Vagina (tissue), 2 donors: ENCODE results near the gene PPP1R14C. TPM values are rescaled to one million over a fixed set of nuclear protein-coding genes. Genes with fewer than 3 reads are reported as not detected.

Source experiments
- DNase-seq, 2 donors: peaks; one replicate each; pipeline ENCODE4 v3.0.0-alpha.2; 2017; ENCODE audit errors: extremely low spot score in 2 of 2
- H3K27ac ChIP-seq: fragments of 200-600 bp; sonication (generic); one replicate; pipeline ENCODE4 v1.5.1; 2019
- H3K27me3 ChIP-seq: fragments of 200-600 bp; sonication (generic); one replicate; pipeline ENCODE4 v1.5.1; 2019
- H3K36me3 ChIP-seq, 2 donors: fragments of 200-600 bp; sonication (generic); one replicate each; pipeline ENCODE4 v1.5.1; 2017 to 2019
- H3K4me1 ChIP-seq: fragments of 200-600 bp; sonication (generic); one replicate; pipeline ENCODE4 v1.5.1; 2019
- H3K4me3 ChIP-seq, 2 donors: fragments of 200-600 bp; sonication (generic); 1 replicate in 1 of 2; 2 replicates in 1 of 2; pipeline ENCODE4 v1.5.1; 2016 to 2019
- H3K9me3 ChIP-seq: fragments of 200-600 bp; sonication (generic); one replicate; pipeline ENCODE4 v1.5.1; 2019
- CTCF ChIP-seq, 3 experiments: fragments of 450-650 bp in 2 of 3; fragments of 200-600 bp in 1 of 3; sonication (generic) in 1 of 3; IDR thresholded peaks; one replicate each; pipeline ENCODE4 v1.5.1; 2017 to 2019; ENCODE audit warnings: antibody characterized with exemption in 3 of 3, mild to moderate bottlenecking in 2 of 3, moderate library complexity in 2 of 3
- POLR2A ChIP-seq, 2 donors: fragments of 450-650 bp; IDR thresholded peaks; one replicate each; pipeline ENCODE4 v1.6.1; 2017; ENCODE audit warnings: antibody characterized with exemption in 2 of 2, mild to moderate bottlenecking in 2 of 2, moderate library complexity in 2 of 2
- POLR2AphosphoS5 ChIP-seq, 2 donors: sonication (generic); formaldehyde crosslinking; IDR thresholded peaks; one replicate each; pipeline ENCODE4 v1.9.0; 2017; ENCODE audit warnings: antibody characterized with exemption in 2 of 2, mild to moderate bottlenecking in 2 of 2, low read depth in 1 of 2; ENCODE audit not compliant: insufficient read depth in 1 of 2
- intact Hi-C: fragments of 100-400 bp; cut with DNase I; formaldehyde crosslinking; loops from one replicate; pipeline ENCODE4 v1.15.1; 2023
- total RNA-seq: library from RNA; depleted of rRNA; stranded (reverse); fragments of >200 nt; gene quantifications from one replicate; pipeline ENCODE4 v1.2.3, GENCODE V29; 2016

The PPP1R14C gene
- total RNA-seq, 1 donor from 2014 or later = 23.8 TPM

- DNase-seq = no peak
- Histone ChIP-seq H3K4me3 (no peak overlapping the region), H3K4me1 (peaks cover 5% of the 10 kb centered on the region), H3K9me3 (no peaks in the 10 kb centered on the region), H3K36me3 (no peaks in the 10 kb centered on the region), H3K27me3 (no peaks in the 10 kb centered on the region), H3K27ac (peak overlapping the region; percentile 32)
- intact Hi-C loops = no loop called here
- no peak for TF ChIP-seq POLR2A (IDR thresholded peaks at IDR 0.05)
- TF ChIP-seq POLR2AphosphoS5 (IDR thresholded peaks at IDR 0.05; ENCODE audit: insufficient read depth in 1 of 2, low read depth in 1 of 2) = no peak
- TF ChIP-seq CTCF (IDR thresholded peaks at IDR 0.05) = no peak
Measured at GRCh38 chr6:150153905-150154492, 11.2 kb downstream of the PPP1R14C start.

- no peaks in the 10 kb centered on the region for H3K9me3 ChIP-seq
- H3K27me3 ChIP-seq = no peaks in the 10 kb centered on the region
- H3K4me3 ChIP-seq = no peak overlapping the region
- peak overlapping the region; percentile 2 for H3K27ac ChIP-seq
- intact Hi-C loops = no loop called here
- H3K4me1 ChIP-seq = peaks cover 5% of the 10 kb centered on the region
- DNase-seq = no peak
- peak in 1 of 2 donors; percentile 66 for TF ChIP-seq POLR2AphosphoS5 (IDR thresholded peaks at IDR 0.05; ENCODE audit: insufficient read depth in 1 of 2, low read depth in 1 of 2)
- no peak for TF ChIP-seq CTCF (IDR thresholded peaks at IDR 0.05)
- no peaks in the 10 kb centered on the region for H3K36me3 ChIP-seq
Measured at GRCh38 chr6:150156460-150156859, 13.6 kb downstream of the PPP1R14C start.

- DNase-seq = no peak
- Histone ChIP-seq H3K27me3 (no peaks in the 10 kb centered on the region), H3K36me3 (no peaks in the 10 kb centered on the region), H3K27ac (peak overlapping the region; percentile 2), H3K9me3 (no peaks in the 10 kb centered on the region), H3K4me1 (peaks cover 5% of the 10 kb centered on the region), H3K4me3 (no peak overlapping the region)
- intact Hi-C loops = no loop called here
- TF ChIP-seq CTCF (IDR thresholded peaks at IDR 0.05) (no peak), POLR2AphosphoS5 (IDR thresholded peaks at IDR 0.05; ENCODE audit: insufficient read depth in 1 of 2, low read depth in 1 of 2) (no peak), POLR2A (IDR thresholded peaks at IDR 0.05) (no peak)
Measured at GRCh38 chr6:150157081-150157480, 14.2 kb downstream of the PPP1R14C start.

- Histone ChIP-seq H3K9me3 (no peaks in the 10 kb centered on the region), H3K27me3 (no peaks in the 10 kb centered on the region), H3K36me3 (no peaks in the 10 kb centered on the region), H3K4me1 (no peaks in the 10 kb centered on the region), H3K4me3 (no peak overlapping the region), H3K27ac (no peak overlapping the region)
- no peak for TF ChIP-seq CTCF (IDR thresholded peaks at IDR 0.05)
- no peak for TF ChIP-seq POLR2A (IDR thresholded peaks at IDR 0.05)
- no peak for TF ChIP-seq POLR2AphosphoS5 (IDR thresholded peaks at IDR 0.05; ENCODE audit: insufficient read depth in 1 of 2, low read depth in 1 of 2)
- no peak for DNase-seq
- intact Hi-C loops = no loop called here
Measured at GRCh38 chr6:150159757-150160156, 16.9 kb downstream of the PPP1R14C start.

GRCh38 chr6:150163970-150164369 is 21.1 kb downstream of the PPP1R14C start:
- TF ChIP-seq POLR2A (IDR thresholded peaks at IDR 0.05) = no peak
- Histone ChIP-seq H3K27ac (no peak overlapping the region), H3K4me1 (no peaks in the 10 kb centered on the region), H3K36me3 (no peaks in the 10 kb centered on the region), H3K27me3 (no peaks in the 10 kb centered on the region), H3K9me3 (no peaks in the 10 kb centered on the region), H3K4me3 (no peak overlapping the region)
- intact Hi-C loops = no loop called here
- DNase-seq = no peak
